Measurements from ENCODE around the gene SMS. TPM values are rescaled to one million over a fixed set of nuclear protein-coding genes. Genes with fewer than 3 reads are reported as not detected.

Gene SMS
- total and polyA plus RNA-seq, 2 of the 4 experiments (the other 2 are of a cell fraction): 176 to 230 TPM

GRCh38 chrX:21911481-21911880 is 29.0 kb upstream of the SMS start:
- CTCF ChIA-PET: no interaction called here
- Histone ChIP-seq H3K9me1 (ENCODE audit: insufficient read depth, low read length) (no peaks in the 10 kb centered on the region), H3K14ac (replicated peaks; ENCODE audit: low read depth, low read length) (no peak overlapping the region), H3K23ac (ENCODE audit: low read depth, low read length) (no peak overlapping the region), H2AK5ac (ENCODE audit: low read depth, low read length) (no peak overlapping the region), H3K9me3 (ENCODE audit: control insufficient read depth, insufficient read depth, low read length) (no peaks in the 10 kb centered on the region), H3K4me3 (ENCODE audit: insufficient read depth, low read depth, low read length) (no peak overlapping the region), H3K9ac (ENCODE audit: low read depth, low read length) (no peak overlapping the region), H3K56ac (ENCODE audit: extremely low read depth, insufficient read depth, low read length) (no peak overlapping the region), H2AK9ac (replicated peaks; ENCODE audit: low read depth, low read length, poor library complexity) (no peak overlapping the region), H3K27me3 (ENCODE audit: control insufficient read depth, insufficient read depth, low read length) (no peaks in the 10 kb centered on the region; the same call in 1 of the 2 replicates), H2BK5ac (ENCODE audit: low read depth, low read length, poor library complexity, severe bottlenecking) (no peak overlapping the region), H2BK20ac (ENCODE audit: low read depth, low read length) (no peak overlapping the region), H2AFZ (replicated peaks; ENCODE audit: low read length, poor library complexity) (no peak overlapping the region), H4K20me1 (ENCODE audit: insufficient read depth, low read length) (no peaks in the 10 kb centered on the region), H3K36me3 (ENCODE audit: control insufficient read depth, insufficient read depth, low read length) (no peaks in the 10 kb centered on the region), H2BK15ac (ENCODE audit: low read depth, low read length) (no peak overlapping the region), H3K18ac (ENCODE audit: low read depth, low read length) (no peak overlapping the region), H3K27ac (ENCODE audit: insufficient read depth, low read length) (no peak overlapping the region), H2BK120ac (ENCODE audit: low read depth, low read length) (no peak overlapping the region), H4K91ac (ENCODE audit: insufficient read depth, low read depth, low read length) (no peak overlapping the region), H4K8ac (ENCODE audit: low read depth in 2 of 2, low read length in 2 of 2) (no peak overlapping the region), H3K79me1 (ENCODE audit: low read depth in 1 of 2, low read length in 2 of 2) (no peaks in the 10 kb centered on the region), H3K4me1 (ENCODE audit: control insufficient read depth, insufficient read depth, low read length) (no peaks in the 10 kb centered on the region; the same call in 1 of the 2 replicates), H4K5ac (ENCODE audit: low read depth, low read length) (no peak overlapping the region), H3K4ac (ENCODE audit: low read depth, low read length) (no peak overlapping the region), H3K4me2 (ENCODE audit: low read depth, low read length) (no peak overlapping the region)
- dilution Hi-C loops (cut with HindIII; ENCODE audit: low sequenced_read_pairs, unreplicated experiment): no loop called here
- WGBS, 2 experiments (ENCODE audit: extremely low coverage in 2 of 2, insufficient read length in 1 of 2): no CpG with 5 or more reads among the region's 4 CpGs
- in situ Hi-C loops (cut with MboI; ENCODE audit: low sequenced_read_pairs): no loop called here
- no TSS peak for BruUV-seq (replicated peaks)
- POLR2A ChIA-PET (ENCODE audit: unreplicated experiment): no interaction called here
- TF ChIP-seq NFE2L2 (IDR thresholded peaks at IDR 0.05; ENCODE audit: low read depth, low read length): no peak
- no peak for TF ChIP-seq POLR2A (IDR thresholded peaks at IDR 0.05; ENCODE audit: low read depth, low read length)
- TF ChIP-seq, protein P1, sequence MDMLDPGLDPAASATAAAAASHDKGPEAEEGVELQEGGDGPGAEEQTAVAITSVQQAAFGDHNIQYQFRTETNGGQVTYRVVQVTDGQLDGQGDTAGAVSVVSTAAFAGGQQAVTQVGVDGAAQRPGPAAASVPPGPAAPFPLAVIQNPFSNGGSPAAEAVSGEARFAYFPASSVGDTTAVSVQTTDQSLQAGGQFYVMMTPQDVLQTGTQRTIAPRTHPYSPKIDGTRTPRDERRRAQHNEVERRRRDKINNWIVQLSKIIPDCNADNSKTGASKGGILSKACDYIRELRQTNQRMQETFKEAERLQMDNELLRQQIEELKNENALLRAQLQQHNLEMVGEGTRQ (IDR thresholded peaks at IDR 0.05; ENCODE audit: low read depth, low read length): no peak
- no peak for TF ChIP-seq FOS (IDR thresholded peaks at IDR 0.05; ENCODE audit: low read depth, low read length)
- no peak for TF ChIP-seq MAZ (IDR thresholded peaks at IDR 0.05; ENCODE audit: borderline replicate concordance, low read depth, low read length)
- no peak for TF ChIP-seq RCOR1 (IDR thresholded peaks at IDR 0.05; ENCODE audit: insufficient replicate concordance, low read length)
- TF ChIP-seq BHLHE40 (IDR thresholded peaks at IDR 0.05; ENCODE audit: low read depth, low read length): no peak
- TF ChIP-seq RAD21 (IDR thresholded peaks at IDR 0.05; ENCODE audit: low read length): no peak
- TF ChIP-seq CEBPB (IDR thresholded peaks at IDR 0.05; ENCODE audit: low read depth, low read length): no peak
- no peak for TF ChIP-seq RFX5 (IDR thresholded peaks at IDR 0.05; ENCODE audit: low read depth, low read length)
- TF ChIP-seq CTCF (conservative IDR thresholded peaks at IDR 0.05; ENCODE audit: low read depth, low read length): no peak
- no peak for TF ChIP-seq CHD1 (IDR thresholded peaks at IDR 0.05; ENCODE audit: low read depth, low read length)
- no peak for TF ChIP-seq MXI1 (IDR thresholded peaks at IDR 0.05; ENCODE audit: borderline replicate concordance, low read depth, low read length)
- TF ChIP-seq, protein P2, sequence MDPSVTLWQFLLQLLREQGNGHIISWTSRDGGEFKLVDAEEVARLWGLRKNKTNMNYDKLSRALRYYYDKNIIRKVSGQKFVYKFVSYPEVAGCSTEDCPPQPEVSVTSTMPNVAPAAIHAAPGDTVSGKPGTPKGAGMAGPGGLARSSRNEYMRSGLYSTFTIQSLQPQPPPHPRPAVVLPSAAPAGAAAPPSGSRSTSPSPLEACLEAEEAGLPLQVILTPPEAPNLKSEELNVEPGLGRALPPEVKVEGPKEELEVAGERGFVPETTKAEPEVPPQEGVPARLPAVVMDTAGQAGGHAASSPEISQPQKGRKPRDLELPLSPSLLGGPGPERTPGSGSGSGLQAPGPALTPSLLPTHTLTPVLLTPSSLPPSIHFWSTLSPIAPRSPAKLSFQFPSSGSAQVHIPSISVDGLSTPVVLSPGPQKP (IDR thresholded peaks at IDR 0.05; ENCODE audit: borderline replicate concordance, low read depth, low read length): no peak
- TF ChIP-seq SMC3 (IDR thresholded peaks at IDR 0.05; ENCODE audit: low read depth, low read length): no peak
- TF ChIP-seq MAFK (IDR thresholded peaks at IDR 0.05; ENCODE audit: low read depth, low read length): no peak
- intact Hi-C loops (cut with micrococcal nuclease): no loop called here
- DNase-seq: no peak
- ATAC-seq (ENCODE audit: low read depth): no peak
